MM.1S (cell line): Measurements from ENCODE around the gene NME7.

Experiments used
- DNase-seq: peaks from one replicate; pipeline ENCODE4 v3.0.0-alpha.2; 2015
- H2AFZ ChIP-seq: fragments of 300-600 bp; sonication (generic); 2 replicates; pipeline ENCODE4 v1.6.0; 2016; ENCODE audit warnings: antibody characterized with exemption, low read length
- H3F3A ChIP-seq: fragments of 300-600 bp; sonication (generic); 2 replicates; pipeline ENCODE4 v1.6.1; 2016; ENCODE audit warnings: mild to moderate bottlenecking, antibody characterized with exemption, low read length, moderate library complexity, mixed read lengths; ENCODE audit not compliant: insufficient read depth
- H3K27ac ChIP-seq: fragments of 300-600 bp; sonication (generic); 2 replicates; pipeline ENCODE4 v1.5.1; 2016; ENCODE audit warnings: mild to moderate bottlenecking, low read length
- H3K27me3 ChIP-seq: fragments of 300-600 bp; sonication (generic); replicated peaks from 2 replicates; pipeline ENCODE4 v1.6.0; 2016; ENCODE audit warnings: low read length; ENCODE audit not compliant: insufficient read depth
- H3K36me3 ChIP-seq: fragments of 300-600 bp; sonication (generic); replicated peaks from 2 replicates; pipeline ENCODE4 v1.6.1; 2016; ENCODE audit warnings: mild to moderate bottlenecking, low read length, mixed read lengths; ENCODE audit not compliant: insufficient read depth
- H3K4me1 ChIP-seq: fragments of 300-600 bp; sonication (generic); 2 replicates; pipeline ENCODE4 v1.6.1; 2016; ENCODE audit warnings: low read length, mixed read lengths
- H3K4me2 ChIP-seq: fragments of 300-600 bp; sonication (generic); 2 replicates; pipeline ENCODE4 v1.6.0; 2016; ENCODE audit warnings: low read depth, low read length
- H3K4me3 ChIP-seq: fragments of 300-600 bp; sonication (generic); 2 replicates; pipeline ENCODE4 v1.5.1; 2016; ENCODE audit warnings: low read length, mixed read lengths
- H3K79me2 ChIP-seq: fragments of 300-600 bp; sonication (generic); 2 replicates; pipeline ENCODE4 v1.6.1; 2016; ENCODE audit warnings: mixed run types, low read length, mixed read lengths
- H3K9ac ChIP-seq: fragments of 300-600 bp; sonication (generic); 2 replicates; pipeline ENCODE4 v1.6.1; 2016; ENCODE audit warnings: low read length, mixed read lengths
- H3K9me2 ChIP-seq: fragments of 300-600 bp; sonication (generic); replicated peaks from 2 replicates; pipeline ENCODE4 v1.6.1; 2016; ENCODE audit warnings: mild to moderate bottlenecking, low read length, mixed read lengths; ENCODE audit not compliant: insufficient read depth
- H3K9me3 ChIP-seq: fragments of 300-600 bp; sonication (generic); replicated peaks from 2 replicates; pipeline ENCODE4 v1.6.1; 2016; ENCODE audit warnings: mild to moderate bottlenecking, low read length, mixed read lengths; ENCODE audit not compliant: insufficient read depth
- H4K20me1 ChIP-seq: fragments of 300-600 bp; sonication (generic); 2 replicates; pipeline ENCODE4 v1.6.1; 2016; ENCODE audit warnings: mild to moderate bottlenecking, low read length, moderate library complexity, mixed read lengths; ENCODE audit not compliant: insufficient read depth
- EZH2 ChIP-seq: fragments of 300-600 bp; sonication (generic); optimal IDR thresholded peaks from 2 replicates; pipeline ENCODE3; 2017; ENCODE audit warnings: low read depth, mild to moderate bottlenecking, antibody characterized with exemption, low read length, mixed read lengths
- EZH2phosphoT487 ChIP-seq: fragments of 300-600 bp; sonication (generic); IDR thresholded peaks from 2 replicates; pipeline ENCODE4 v1.6.1; 2018; ENCODE audit warnings: antibody characterized with exemption, low read length
- TF ChIP-seq, protein P1 (sequence below): fragments of 300-600 bp; sonication (generic); IDR thresholded peaks from 2 replicates; pipeline ENCODE4 v1.5.1; 2016; ENCODE audit warnings: antibody characterized with exemption, low read length, mixed read lengths

The NME7 gene

GRCh38 chr1:169090900-169091311 lies 276.7 kb downstream of the NME7 start:
- H3K4me1 ChIP-seq, result no peaks in the 10 kb centered on the region
- TF ChIP-seq EZH2phosphoT487 (no peak), EZH2 (no peak)
- no peak for DNase-seq
- no peaks in the 10 kb centered on the region for H3K27me3 ChIP-seq
- H3K79me2 ChIP-seq, result no peaks in the 10 kb centered on the region
- no peak overlapping the region for H3K4me2 ChIP-seq
- no peaks in the 10 kb centered on the region for H3F3A ChIP-seq
- no peaks in the 10 kb centered on the region for H3K9me2 ChIP-seq
- H3K4me3 ChIP-seq, result no peak overlapping the region
- no peaks in the 10 kb centered on the region for H4K20me1 ChIP-seq
- H3K9me3 ChIP-seq, result no peaks in the 10 kb centered on the region
- no peak overlapping the region for H2AFZ ChIP-seq
- H3K27ac ChIP-seq, result no peak overlapping the region
- H3K9ac ChIP-seq, result no peak overlapping the region
- no peaks in the 10 kb centered on the region for H3K36me3 ChIP-seq

GRCh38 chr1:169090308-169090899 lies 277.2 kb downstream of the NME7 start:
- H3K27me3 ChIP-seq, result no peaks in the 10 kb centered on the region
- H3K9me3 ChIP-seq, result no peaks in the 10 kb centered on the region
- H3K4me1 ChIP-seq, result no peaks in the 10 kb centered on the region
- H3K4me2 ChIP-seq, result no peak overlapping the region
- H3F3A ChIP-seq, result no peaks in the 10 kb centered on the region
- no peaks in the 10 kb centered on the region for H3K9me2 ChIP-seq
- no peaks in the 10 kb centered on the region for H4K20me1 ChIP-seq
- no peak overlapping the region for H3K9ac ChIP-seq
- H3K79me2 ChIP-seq, result no peaks in the 10 kb centered on the region
- no peak overlapping the region for H3K4me3 ChIP-seq
- no peak overlapping the region for H3K27ac ChIP-seq
- TF ChIP-seq, protein P1, sequence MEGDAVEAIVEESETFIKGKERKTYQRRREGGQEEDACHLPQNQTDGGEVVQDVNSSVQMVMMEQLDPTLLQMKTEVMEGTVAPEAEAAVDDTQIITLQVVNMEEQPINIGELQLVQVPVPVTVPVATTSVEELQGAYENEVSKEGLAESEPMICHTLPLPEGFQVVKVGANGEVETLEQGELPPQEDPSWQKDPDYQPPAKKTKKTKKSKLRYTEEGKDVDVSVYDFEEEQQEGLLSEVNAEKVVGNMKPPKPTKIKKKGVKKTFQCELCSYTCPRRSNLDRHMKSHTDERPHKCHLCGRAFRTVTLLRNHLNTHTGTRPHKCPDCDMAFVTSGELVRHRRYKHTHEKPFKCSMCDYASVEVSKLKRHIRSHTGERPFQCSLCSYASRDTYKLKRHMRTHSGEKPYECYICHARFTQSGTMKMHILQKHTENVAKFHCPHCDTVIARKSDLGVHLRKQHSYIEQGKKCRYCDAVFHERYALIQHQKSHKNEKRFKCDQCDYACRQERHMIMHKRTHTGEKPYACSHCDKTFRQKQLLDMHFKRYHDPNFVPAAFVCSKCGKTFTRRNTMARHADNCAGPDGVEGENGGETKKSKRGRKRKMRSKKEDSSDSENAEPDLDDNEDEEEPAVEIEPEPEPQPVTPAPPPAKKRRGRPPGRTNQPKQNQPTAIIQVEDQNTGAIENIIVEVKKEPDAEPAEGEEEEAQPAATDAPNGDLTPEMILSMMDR, result no peak
- no peak for TF ChIP-seq EZH2phosphoT487
- TF ChIP-seq EZH2, result no peak
- no peak for DNase-seq
- H2AFZ ChIP-seq, result no peak overlapping the region
- H3K36me3 ChIP-seq, result no peaks in the 10 kb centered on the region

GRCh38 chr1:169089776-169090175 lies 277.8 kb downstream of the NME7 start:
- no peaks in the 10 kb centered on the region for H3K9me2 ChIP-seq
- no peaks in the 10 kb centered on the region for H4K20me1 ChIP-seq
- TF ChIP-seq, protein P1, result no peak
- TF ChIP-seq EZH2 (no peak), EZH2phosphoT487 (no peak)
- no peaks in the 10 kb centered on the region for H3K9me3 ChIP-seq
- no peak overlapping the region for H2AFZ ChIP-seq
- no peak overlapping the region for H3K4me2 ChIP-seq
- H3K27me3 ChIP-seq, result no peaks in the 10 kb centered on the region
- DNase-seq, result no peak
- no peaks in the 10 kb centered on the region for H3K36me3 ChIP-seq
- no peaks in the 10 kb centered on the region for H3F3A ChIP-seq
- no peak overlapping the region for H3K9ac ChIP-seq
- no peak overlapping the region for H3K4me3 ChIP-seq
- no peaks in the 10 kb centered on the region for H3K4me1 ChIP-seq
- H3K27ac ChIP-seq, result no peak overlapping the region
- H3K79me2 ChIP-seq, result no peaks in the 10 kb centered on the region

DNA sequence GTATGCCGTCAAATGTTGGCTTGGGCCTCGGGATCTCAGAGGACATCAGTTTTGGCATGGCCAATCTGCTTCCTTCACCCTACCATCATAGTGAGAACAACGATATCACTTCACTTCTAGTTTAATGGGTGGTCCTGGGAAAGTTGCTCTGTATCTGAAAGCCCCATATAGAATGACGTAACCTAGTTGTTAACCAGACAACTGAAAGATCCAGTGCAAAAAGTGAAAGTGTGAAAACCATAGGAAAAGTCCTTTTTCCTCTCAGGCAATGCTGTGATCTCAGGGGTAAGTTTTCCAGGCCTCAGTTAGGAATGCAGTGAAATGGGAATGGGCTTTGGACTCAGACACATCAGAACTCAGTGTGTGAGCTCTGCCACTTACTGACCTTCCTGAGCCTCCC lies 279.7 kb downstream of the NME7 start:
- no peak overlapping the region for H2AFZ ChIP-seq
- no peaks in the 10 kb centered on the region for H3K36me3 ChIP-seq
- no peaks in the 10 kb centered on the region for H3K9me2 ChIP-seq
- no peaks in the 10 kb centered on the region for H3K9me3 ChIP-seq
- H3K4me3 ChIP-seq, result no peak overlapping the region
- H4K20me1 ChIP-seq, result no peaks in the 10 kb centered on the region
- no peak for DNase-seq
- H3K27ac ChIP-seq, result no peak overlapping the region
- H3K79me2 ChIP-seq, result no peaks in the 10 kb centered on the region
- H3K27me3 ChIP-seq, result no peaks in the 10 kb centered on the region
- no peak overlapping the region for H3K4me2 ChIP-seq
- no peak for TF ChIP-seq EZH2
- TF ChIP-seq, protein P1, result no peak
- no peak for TF ChIP-seq EZH2phosphoT487
- H3F3A ChIP-seq, result no peaks in the 10 kb centered on the region
- H3K4me1 ChIP-seq, result no peaks in the 10 kb centered on the region
- H3K9ac ChIP-seq, result no peak overlapping the region
